ENCODE results near the gene RPH3AL.
"Not testable (repeated sequence)": the region's sequence is repeated elsewhere in the genome, so short reads cannot be mapped to it uniquely, and the experiment has no call there.

RPH3AL gene

GRCh38 chr17:237406-237955 lies 115.1 kb downstream of the RPH3AL start:
- no peak for DNase-seq (ENCODE audit: low spot score)

- no peak for DNase-seq (ENCODE audit: low spot score)
Measured at GRCh38 chr17:236641-237405, 115.8 kb downstream of the RPH3AL start.

GRCh38 chr17:235831-236640 lies 116.6 kb downstream of the RPH3AL start:
- no peak for DNase-seq (ENCODE audit: low spot score)

- DNase-seq (ENCODE audit: low spot score): not testable (repeated sequence)
Measured at GRCh38 chr17:234994-235830, 117.4 kb downstream of the RPH3AL start.

- peak; percentile 60 for DNase-seq (ENCODE audit: low spot score)
Measured at GRCh38 chr17:234163-234993, 118.2 kb downstream of the RPH3AL start.

GRCh38 chr17:233473-233941 lies 119.1 kb downstream of the RPH3AL start:
- no peak for DNase-seq (ENCODE audit: low spot score)

GRCh38 chr17:231966-232807 lies 120.4 kb downstream of the RPH3AL start:
- no peak for DNase-seq (ENCODE audit: low spot score)

- no peak for DNase-seq (ENCODE audit: low spot score)
Measured at GRCh38 chr17:231191-231965, 121.2 kb downstream of the RPH3AL start.

- no peak for DNase-seq (ENCODE audit: low spot score)
Measured at GRCh38 chr17:230395-230770, 122.2 kb downstream of the RPH3AL start.

- no peak for DNase-seq (ENCODE audit: low spot score)
Measured at GRCh38 chr17:229709-230394, 122.8 kb downstream of the RPH3AL start.

GRCh38 chr17:228951-229708 lies 123.5 kb downstream of the RPH3AL start:
- no peak for DNase-seq (ENCODE audit: low spot score)

- DNase-seq (ENCODE audit: low spot score): no peak
Measured at GRCh38 chr17:227946-228615, 124.5 kb downstream of the RPH3AL start.

GRCh38 chr17:227078-227945 lies 125.3 kb downstream of the RPH3AL start:
- DNase-seq (ENCODE audit: low spot score): peak; percentile 57

- DNase-seq (ENCODE audit: low spot score): no peak
Measured at GRCh38 chr17:226108-227077, 126.2 kb downstream of the RPH3AL start.

GRCh38 chr17:225551-225950 lies 127.1 kb downstream of the RPH3AL start:
- no peak for DNase-seq (ENCODE audit: low spot score)
